HT-29 (cell line): ENCODE results near the gene ETAA1. TPM values are rescaled to one million over a fixed set of nuclear protein-coding genes. Genes with fewer than 3 reads are reported as not detected.

ENCODE experiments used
- DNase-seq: peaks from one replicate; pipeline ENCODE4 v3.0.0-alpha.2; 2015; ENCODE audit warnings: low spot score
- total RNA-seq: library from RNA; depleted of rRNA; stranded (reverse); fragments of >200 nt; shearing (Covaris generic); gene quantifications from 2 replicates; pipeline ENCODE4 v1.2.3, GENCODE V29; 2014; rRNA removed

ETAA1 gene
- total RNA-seq = 2.7 and 3.2 TPM in 2 replicates

GRCh38 chr2:67397143-67397986 is at the start of gene ETAA1:
ETAA1 (plus strand) TSS chr2:67397333; CDS start chr2:67397449, 116 bp downstream.
- peak; percentile 89 for DNase-seq

DNA sequence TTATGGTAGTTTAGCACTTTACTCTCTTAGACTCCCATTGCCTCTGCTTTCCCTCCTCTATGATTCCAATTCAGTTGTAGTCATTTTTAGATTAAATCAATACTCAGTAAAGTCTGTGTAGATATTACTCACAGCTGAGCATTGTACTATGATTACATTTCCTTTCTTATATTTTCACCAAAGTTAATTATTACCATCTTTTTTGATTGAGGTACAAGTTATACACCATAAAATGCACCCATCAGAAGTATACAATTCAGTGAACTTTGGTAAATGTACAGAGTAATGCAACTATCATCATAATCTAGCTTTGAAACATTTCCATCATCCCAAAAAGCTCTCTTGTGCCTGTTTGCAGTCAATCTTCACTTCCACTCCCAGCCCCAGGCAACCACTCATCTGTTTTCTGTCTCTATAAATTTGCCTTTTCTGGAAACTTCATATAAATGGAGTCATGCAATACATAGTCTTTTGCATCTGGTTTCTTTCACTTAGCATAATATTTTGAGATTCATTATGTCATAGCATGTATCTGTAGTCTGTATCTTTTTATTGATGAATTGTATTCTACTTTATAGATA is 30.2 kb upstream of the ETAA1 start:
- no peak for DNase-seq

DNA sequence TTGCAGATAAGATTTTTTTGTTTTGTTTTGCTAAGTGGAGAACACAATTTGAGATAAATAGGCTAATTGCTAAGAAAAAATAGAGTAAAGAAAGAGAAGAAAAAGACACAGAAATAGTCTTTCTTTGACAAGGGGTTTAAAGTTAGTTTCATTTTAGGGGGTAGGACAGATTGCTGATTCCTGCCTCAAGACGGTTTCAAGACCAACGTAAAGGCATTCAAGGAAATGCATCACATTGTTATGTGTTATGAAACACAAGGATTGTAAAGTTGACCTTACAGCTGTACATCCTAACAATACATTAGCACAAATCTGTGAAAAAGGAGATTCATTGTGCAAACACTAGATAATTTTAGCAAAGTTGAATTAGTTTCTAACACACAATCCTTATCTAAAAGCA is 22.7 kb upstream of the ETAA1 start:
- DNase-seq = no peak

GRCh38 chr2:67374949-67375348 is 22.2 kb upstream of the ETAA1 start:
- no peak for DNase-seq

- DNase-seq = no peak
Measured at GRCh38 chr2:67378555-67378954, 18.6 kb upstream of the ETAA1 start.

GRCh38 chr2:67379048-67379447 is 18.1 kb upstream of the ETAA1 start:
- no peak for DNase-seq

- no peak for DNase-seq
Measured at GRCh38 chr2:67384123-67384822, 12.9 kb upstream of the ETAA1 start.

DNA sequence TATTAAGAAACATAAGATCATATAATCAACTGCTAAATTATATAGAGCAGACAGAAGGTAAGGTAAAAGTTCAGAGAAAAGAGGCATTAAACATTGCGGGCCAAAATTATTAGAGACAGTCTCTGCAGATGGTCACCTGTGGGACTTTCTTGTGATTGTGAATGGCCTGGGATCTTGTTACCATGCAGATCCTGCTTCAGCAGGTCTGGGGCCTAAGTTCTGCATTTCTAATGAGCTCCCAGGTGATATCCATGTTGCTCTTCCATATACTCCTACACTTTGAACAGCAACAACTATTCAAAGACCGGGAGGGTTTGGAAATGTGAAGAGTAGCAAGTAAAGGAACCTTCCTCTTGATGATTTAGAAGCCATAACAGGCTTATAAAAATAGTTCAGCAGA is 8.5 kb upstream of the ETAA1 start:
- no peak for DNase-seq

- no peak for DNase-seq
Measured at GRCh38 chr2:67389286-67389685, 7.8 kb upstream of the ETAA1 start.

DNA sequence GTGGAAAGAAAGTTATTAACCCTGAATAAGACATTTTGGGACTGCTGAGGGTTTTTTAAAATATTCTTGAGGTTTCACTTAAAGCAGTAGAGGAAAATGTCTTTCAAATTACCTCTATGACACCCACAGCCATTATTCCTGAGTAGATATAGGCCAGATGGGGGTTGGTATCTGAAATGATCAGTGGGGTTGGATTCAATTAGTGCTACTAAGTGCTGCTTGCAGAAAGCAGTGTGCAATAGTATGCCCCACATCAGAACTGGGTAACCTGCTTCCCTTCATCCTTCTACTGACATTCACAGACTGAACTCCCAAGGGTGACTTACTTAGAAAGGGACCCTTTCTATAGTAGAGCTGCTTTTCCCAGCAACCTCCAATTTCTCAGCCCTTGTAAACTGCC is 7.3 kb upstream of the ETAA1 start:
- no peak for DNase-seq

DNA sequence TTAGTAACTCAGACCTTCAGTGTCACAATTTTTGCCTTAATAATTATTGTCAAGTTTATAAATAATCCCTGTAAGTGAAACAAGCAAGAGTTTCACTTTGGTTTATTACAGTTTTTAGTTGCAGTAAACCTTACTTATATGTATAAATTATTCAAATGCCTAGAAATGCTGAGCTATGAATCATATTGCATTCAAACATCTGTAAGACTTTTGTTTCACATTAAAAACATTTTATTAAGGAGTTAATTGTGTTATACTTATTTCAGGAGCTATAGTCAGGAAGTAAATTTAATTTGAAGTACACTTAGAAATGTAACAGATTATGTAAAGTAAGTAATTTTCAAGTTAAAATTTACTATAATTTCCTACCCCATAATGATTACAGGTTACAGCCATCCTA is 3.9 kb upstream of the ETAA1 start:
- no peak for DNase-seq

GRCh38 chr2:67394734-67395133 is 2.4 kb upstream of the ETAA1 start:
- DNase-seq = no peak

- DNase-seq = peak; percentile 75
Measured at GRCh38 chr2:67399144-67399543, 2.0 kb downstream of the ETAA1 start.

DNA sequence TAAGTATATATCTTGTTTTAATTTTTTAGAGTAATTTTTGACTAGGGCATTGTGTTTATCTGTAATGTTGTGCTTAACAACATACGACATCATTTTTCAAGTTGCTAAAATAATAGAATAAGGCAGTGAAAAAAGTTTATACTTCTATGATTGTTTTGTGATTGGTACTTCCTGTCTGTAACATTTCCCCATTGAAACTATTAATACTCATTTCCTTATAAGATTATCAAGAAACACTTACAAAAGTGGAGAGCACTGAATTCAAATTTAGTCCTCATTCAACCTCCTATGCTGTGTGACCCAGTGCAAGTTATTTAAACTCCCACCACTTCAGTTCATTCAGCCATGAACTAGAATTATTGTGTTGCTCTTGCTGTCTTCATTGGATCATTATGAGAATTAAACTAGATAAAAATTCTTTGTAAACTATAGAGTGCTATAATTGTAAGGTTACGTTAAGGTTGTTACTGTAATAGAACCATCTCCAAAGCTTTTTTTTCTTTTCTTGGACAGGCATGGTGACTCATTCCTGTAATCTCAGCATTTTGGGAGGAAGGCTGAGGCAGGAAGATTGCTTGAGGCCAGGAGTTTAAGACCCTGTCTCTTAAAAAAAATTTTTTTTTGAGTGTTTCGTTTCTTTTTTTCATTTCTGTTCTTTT is 2.8 kb downstream of the ETAA1 start:
- peak; percentile 34 for DNase-seq

GRCh38 chr2:67400560-67401485 is 3.7 kb downstream of the ETAA1 start:
- DNase-seq = peak; percentile 47

GRCh38 chr2:67408346-67408745 is 11.2 kb downstream of the ETAA1 start:
- no peak for DNase-seq

DNA sequence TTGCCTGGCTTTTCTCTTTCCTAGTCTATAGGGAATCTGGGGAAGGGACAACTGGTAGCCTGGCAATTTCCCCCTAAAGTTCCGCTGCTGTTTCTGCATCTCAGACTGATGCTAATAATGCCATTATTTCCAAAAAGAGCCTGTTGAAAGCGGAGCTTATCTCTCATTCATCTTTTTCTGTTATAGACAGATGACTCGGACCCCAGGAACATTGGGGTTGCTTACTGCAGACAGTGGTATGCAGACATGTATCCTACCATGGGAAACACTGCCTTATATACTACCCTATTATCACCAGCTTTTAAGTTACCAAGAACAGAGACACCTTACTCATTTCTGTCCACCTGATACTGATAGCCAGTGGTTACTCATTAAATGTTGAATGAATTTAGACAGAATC is 15.3 kb downstream of the ETAA1 start:
- DNase-seq = no peak

DNA sequence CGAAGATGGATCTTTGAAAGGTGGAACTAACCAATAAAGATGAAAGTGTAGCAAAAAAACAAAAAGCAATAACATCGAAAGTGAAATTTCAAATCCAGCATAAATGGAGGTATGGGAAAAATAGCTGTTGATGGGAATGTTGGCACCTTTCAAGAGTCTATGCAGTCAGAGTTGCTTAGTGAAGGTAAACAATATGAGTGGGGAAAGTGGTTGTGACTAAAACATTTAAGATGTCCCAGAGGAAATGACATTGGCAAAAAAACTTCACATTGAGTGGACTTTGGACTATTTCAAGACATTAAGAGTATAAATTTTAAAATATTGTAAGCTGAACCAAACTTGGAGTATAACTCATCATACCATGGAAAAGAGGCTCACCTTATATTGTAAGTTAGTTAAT is 17.7 kb downstream of the ETAA1 start:
- DNase-seq = no peak

DNA sequence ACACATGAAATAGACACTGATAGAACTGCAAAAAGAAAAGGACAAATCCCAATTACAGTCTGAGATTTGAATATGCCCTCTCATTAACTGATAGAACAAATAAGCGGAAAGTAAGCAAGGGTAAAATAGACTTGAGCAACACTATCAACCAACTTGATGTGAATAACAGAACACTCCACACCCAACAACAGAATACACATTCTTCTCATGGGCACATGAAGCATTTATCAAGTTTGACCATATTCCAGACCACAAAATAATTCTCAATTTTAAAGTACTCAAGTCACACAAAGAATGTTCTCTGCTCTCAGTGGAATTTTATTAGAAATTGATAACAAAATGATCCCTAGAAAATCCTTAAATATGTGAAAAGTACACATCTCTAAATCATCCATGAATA is 19.0 kb downstream of the ETAA1 start:
- no peak for DNase-seq

- no peak for DNase-seq
Measured at GRCh38 chr2:67423489-67423888, 26.4 kb downstream of the ETAA1 start.

GRCh38 chr2:67436221-67436620 is 39.1 kb downstream of the ETAA1 start:
- no peak for DNase-seq
